HepG2 (cell line): ENCODE results near the gene RMI2. TPM values are rescaled to one million over a fixed set of nuclear protein-coding genes. Genes with fewer than 3 reads are reported as not detected.
A peak's percentile ranks its signal among the peaks of the same experiment; 100 is the strongest.

ENCODE experiments used
- CEBPG ChIP-seq: IDR thresholded peaks from 2 replicates; pipeline ENCODE4 v1.6.1; 2016
- DMAP1 ChIP-seq: IDR thresholded peaks from 2 replicates; pipeline ENCODE4 v1.6.1; 2016
- GABPA ChIP-seq, 2 experiments: IDR thresholded peaks; 2 replicates each; pipeline ENCODE4 v1.6.1; 2011 to 2016; ENCODE audit warnings: low read depth in 2 of 2, low read length in 1 of 2, missing biosample characterization in 1 of 2, missing genetic modification characterization in 1 of 2
- NRL ChIP-seq: sonication (generic); formaldehyde crosslinking; IDR thresholded peaks from 2 replicates; pipeline ENCODE4 v1.5.0; 2020; ENCODE audit warnings: missing genetic modification reagents, mild to moderate bottlenecking, moderate library complexity, borderline replicate concordance
- PCBP2 ChIP-seq: fragments of 200-400 bp; formaldehyde crosslinking; optimal IDR thresholded peaks from 2 replicates; pipeline ENCODE3; 2018; ENCODE audit warnings: low read length, low read depth; ENCODE audit not compliant: poor library complexity, severe bottlenecking
- SATB2 ChIP-seq: sonication (generic); formaldehyde crosslinking; IDR thresholded peaks from 2 replicates; pipeline ENCODE4 v1.5.0; 2020; ENCODE audit warnings: missing genetic modification reagents
- SKI ChIP-seq: fragments of 450-650 bp; IDR thresholded peaks from one replicate; pipeline ENCODE4 v1.6.1; 2018; ENCODE audit warnings: mild to moderate bottlenecking; ENCODE audit not compliant: partially characterized antibody
- SPEN ChIP-seq: sonication (generic); formaldehyde crosslinking; IDR thresholded peaks from 2 replicates; pipeline ENCODE4 v1.5.1; 2020; ENCODE audit warnings: low read depth, mild to moderate bottlenecking, missing genetic modification reagents
- STAG1 ChIP-seq: sonication (generic); formaldehyde crosslinking; IDR thresholded peaks from 2 replicates; pipeline ENCODE4 v1.4.0; 2020; ENCODE audit warnings: missing genetic modification reagents
- ZNF451 ChIP-seq: sonication (generic); formaldehyde crosslinking; IDR thresholded peaks from 2 replicates; pipeline ENCODE4 v1.5.0; 2020; ENCODE audit warnings: mild to moderate bottlenecking, missing genetic modification reagents
- ZNF589 ChIP-seq: sonication (generic); formaldehyde crosslinking; conservative IDR thresholded peaks from 2 replicates; pipeline ENCODE4 v1.8.0; 2022; ENCODE audit warnings: mild to moderate bottlenecking, moderate library complexity, missing genetic modification reagents
- ZNF749 ChIP-seq: sonication (generic); formaldehyde crosslinking; IDR thresholded peaks from 2 replicates; pipeline ENCODE4 v1.8.0; 2022; ENCODE audit warnings: mild to moderate bottlenecking, missing genetic modification reagents, moderate library complexity, borderline replicate concordance
- ZNF761 ChIP-seq: sonication (generic); formaldehyde crosslinking; conservative IDR thresholded peaks from 2 replicates; pipeline ENCODE4 v1.4.0; 2020; ENCODE audit warnings: mild to moderate bottlenecking, missing genetic modification reagents
- polyA plus RNA-seq, 8 experiments: library from polyadenylated mRNA; depleted of rRNA in 3 of 8; stranded (reverse) in 7 of 8; unstranded in 1 of 8; fragments of >200 nt; fragmentation: Illumina TruSeq in 4 of 8; extraction: Trizol in 4 of 8; gene quantifications; 2 replicates each; pipeline versions ENCODE4 v1.2.1 to v1.2.3, GENCODE V29; 2011 to 2016; ENCODE audit warnings: low read depth in 4 of 8, missing spikeins in 1 of 8, mixed read lengths in 1 of 8; ENCODE audit not compliant: insufficient read depth in 1 of 8
- total RNA-seq, 5 experiments: library from RNA; depleted of rRNA; stranded (reverse); fragments of >200 nt; fragmentation: Illumina TruSeq; extraction: Trizol; gene quantifications; 2 replicates each; pipeline ENCODE4 v1.2.3, GENCODE V29; 2016; ENCODE audit warnings: low read depth in 1 of 5
- TF ChIP-seq, protein P1 (sequence below): sonication (generic); formaldehyde crosslinking; IDR thresholded peaks from 2 replicates; pipeline ENCODE4 v1.8.0; 2022; ENCODE audit warnings: mild to moderate bottlenecking, missing genetic modification reagents; ENCODE audit not compliant: insufficient replicate concordance
- TF ChIP-seq, protein P2 (sequence below): sonication (generic); formaldehyde crosslinking; IDR thresholded peaks from 2 replicates; pipeline ENCODE4 v1.9.0; 2022; ENCODE audit warnings: low read depth, missing genetic modification reagents
- TF ChIP-seq, protein P3 (sequence below): sonication (generic); formaldehyde crosslinking; conservative IDR thresholded peaks from 2 replicates; pipeline ENCODE4 v1.8.0; 2022; ENCODE audit warnings: low read depth, missing genetic modification reagents
- TF ChIP-seq, protein P4 (sequence below): sonication (generic); formaldehyde crosslinking; IDR thresholded peaks from 2 replicates; pipeline ENCODE4 v1.5.1; 2020; ENCODE audit warnings: mild to moderate bottlenecking, missing genetic modification reagents, moderate library complexity
- TF ChIP-seq, protein P5 (sequence below): sonication (generic); formaldehyde crosslinking; IDR thresholded peaks from 2 replicates; pipeline ENCODE4 v1.4.0; 2020; ENCODE audit warnings: missing genetic modification reagents

Gene RMI2
- total and polyA plus RNA-seq, 2 of the 13 experiments (the other 11 are each of a cell fraction or from before 2014, with no cell fraction given): 24.5 to 55.7 TPM

DNA sequence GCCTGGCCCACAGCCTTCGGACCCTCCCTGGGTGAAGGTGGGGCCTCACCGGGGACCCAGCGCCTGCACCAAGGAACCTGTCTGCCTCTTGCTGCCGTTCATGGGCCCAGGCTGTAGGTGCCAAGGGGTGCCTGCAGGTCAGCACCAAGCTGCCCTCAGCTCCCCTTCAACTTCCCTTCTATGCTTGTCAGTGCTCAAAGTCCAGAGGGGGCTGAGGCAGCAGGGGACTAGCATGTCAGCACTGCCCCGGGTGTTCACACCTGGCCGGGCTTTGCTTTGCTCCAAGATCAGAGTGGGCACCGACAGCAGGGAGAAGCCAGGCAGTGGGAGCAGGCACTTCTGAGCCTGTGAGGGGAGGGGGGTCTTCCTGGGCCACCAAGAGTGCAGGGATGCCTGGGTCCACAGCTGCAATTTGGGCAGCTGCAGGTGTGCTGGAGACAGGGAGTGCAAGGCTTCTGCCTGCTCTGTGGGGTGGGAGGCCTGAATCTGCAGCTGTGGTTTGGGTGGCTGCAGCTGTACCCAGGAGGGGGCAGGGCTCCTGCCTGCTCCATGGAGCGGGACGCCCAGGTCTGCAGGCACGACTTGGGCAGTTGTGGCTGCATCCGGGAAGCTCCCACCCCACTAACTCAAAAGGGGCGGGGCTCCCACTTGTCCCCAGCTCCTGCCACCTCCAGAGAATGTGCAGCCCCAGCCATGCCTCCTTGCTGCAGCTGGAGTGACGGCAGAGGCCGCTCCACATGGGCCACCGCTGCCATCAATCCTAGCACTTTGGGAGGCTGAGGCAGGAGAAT lies 36.6 kb upstream of the RMI2 start (continued):
- TF ChIP-seq, protein P1, sequence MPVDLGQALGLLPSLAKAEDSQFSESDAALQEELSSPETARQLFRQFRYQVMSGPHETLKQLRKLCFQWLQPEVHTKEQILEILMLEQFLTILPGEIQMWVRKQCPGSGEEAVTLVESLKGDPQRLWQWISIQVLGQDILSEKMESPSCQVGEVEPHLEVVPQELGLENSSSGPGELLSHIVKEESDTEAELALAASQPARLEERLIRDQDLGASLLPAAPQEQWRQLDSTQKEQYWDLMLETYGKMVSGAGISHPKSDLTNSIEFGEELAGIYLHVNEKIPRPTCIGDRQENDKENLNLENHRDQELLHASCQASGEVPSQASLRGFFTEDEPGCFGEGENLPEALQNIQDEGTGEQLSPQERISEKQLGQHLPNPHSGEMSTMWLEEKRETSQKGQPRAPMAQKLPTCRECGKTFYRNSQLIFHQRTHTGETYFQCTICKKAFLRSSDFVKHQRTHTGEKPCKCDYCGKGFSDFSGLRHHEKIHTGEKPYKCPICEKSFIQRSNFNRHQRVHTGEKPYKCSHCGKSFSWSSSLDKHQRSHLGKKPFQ (CRISPR knock-in tag): peak; percentile 100
- TF ChIP-seq SPEN (CRISPR knock-in tag) (peak; percentile 73), STAG1 (CRISPR knock-in tag) (peak; percentile 6; the same call in 1 of the 2 replicates), SKI (no peak), PCBP2 (no peak), SATB2 (no peak), GABPA (IDR thresholded peaks at IDR 0.05; ENCODE audit: low read depth, low read length) (no peak), GABPA (CRISPR knock-in tag; IDR thresholded peaks at IDR 0.05; ENCODE audit: low read depth) (no peak), CEBPG (CRISPR knock-in tag) (no peak), NRL (CRISPR knock-in tag) (peak; percentile 90; the same call in 1 of the 2 replicates), ZNF589 (no peak; the same call in 1 of the 2 replicates), ZNF451 (CRISPR knock-in tag) (no peak), ZNF749 (CRISPR knock-in tag) (no peak), ZNF761 (CRISPR knock-in tag) (no peak; the same call in 1 of the 2 replicates), DMAP1 (CRISPR knock-in tag) (0 out of 2 replicates have a peak, but pooled peaks have one; percentile 5)
- TF ChIP-seq, protein P2, sequence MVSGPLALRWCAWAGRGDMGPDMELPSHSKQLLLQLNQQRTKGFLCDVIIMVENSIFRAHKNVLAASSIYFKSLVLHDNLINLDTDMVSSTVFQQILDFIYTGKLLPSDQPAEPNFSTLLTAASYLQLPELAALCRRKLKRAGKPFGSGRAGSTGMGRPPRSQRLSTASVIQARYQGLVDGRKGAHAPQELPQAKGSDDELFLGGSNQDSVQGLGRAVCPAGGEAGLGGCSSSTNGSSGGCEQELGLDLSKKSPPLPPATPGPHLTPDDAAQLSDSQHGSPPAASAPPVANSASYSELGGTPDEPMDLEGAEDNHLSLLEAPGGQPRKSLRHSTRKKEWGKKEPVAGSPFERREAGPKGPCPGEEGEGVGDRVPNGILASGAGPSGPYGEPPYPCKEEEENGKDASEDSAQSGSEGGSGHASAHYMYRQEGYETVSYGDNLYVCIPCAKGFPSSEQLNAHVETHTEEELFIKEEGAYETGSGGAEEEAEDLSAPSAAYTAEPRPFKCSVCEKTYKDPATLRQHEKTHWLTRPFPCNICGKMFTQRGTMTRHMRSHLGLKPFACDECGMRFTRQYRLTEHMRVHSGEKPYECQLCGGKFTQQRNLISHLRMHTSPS (CRISPR knock-in tag): peak; percentile 98
- TF ChIP-seq, protein P3, sequence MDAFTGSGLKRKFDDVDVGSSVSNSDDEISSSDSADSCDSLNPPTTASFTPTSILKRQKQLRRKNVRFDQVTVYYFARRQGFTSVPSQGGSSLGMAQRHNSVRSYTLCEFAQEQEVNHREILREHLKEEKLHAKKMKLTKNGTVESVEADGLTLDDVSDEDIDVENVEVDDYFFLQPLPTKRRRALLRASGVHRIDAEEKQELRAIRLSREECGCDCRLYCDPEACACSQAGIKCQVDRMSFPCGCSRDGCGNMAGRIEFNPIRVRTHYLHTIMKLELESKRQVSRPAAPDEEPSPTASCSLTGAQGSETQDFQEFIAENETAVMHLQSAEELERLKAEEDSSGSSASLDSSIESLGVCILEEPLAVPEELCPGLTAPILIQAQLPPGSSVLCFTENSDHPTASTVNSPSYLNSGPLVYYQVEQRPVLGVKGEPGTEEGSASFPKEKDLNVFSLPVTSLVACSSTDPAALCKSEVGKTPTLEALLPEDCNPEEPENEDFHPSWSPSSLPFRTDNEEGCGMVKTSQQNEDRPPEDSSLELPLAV (CRISPR knock-in tag): no peak
- TF ChIP-seq, protein P4, sequence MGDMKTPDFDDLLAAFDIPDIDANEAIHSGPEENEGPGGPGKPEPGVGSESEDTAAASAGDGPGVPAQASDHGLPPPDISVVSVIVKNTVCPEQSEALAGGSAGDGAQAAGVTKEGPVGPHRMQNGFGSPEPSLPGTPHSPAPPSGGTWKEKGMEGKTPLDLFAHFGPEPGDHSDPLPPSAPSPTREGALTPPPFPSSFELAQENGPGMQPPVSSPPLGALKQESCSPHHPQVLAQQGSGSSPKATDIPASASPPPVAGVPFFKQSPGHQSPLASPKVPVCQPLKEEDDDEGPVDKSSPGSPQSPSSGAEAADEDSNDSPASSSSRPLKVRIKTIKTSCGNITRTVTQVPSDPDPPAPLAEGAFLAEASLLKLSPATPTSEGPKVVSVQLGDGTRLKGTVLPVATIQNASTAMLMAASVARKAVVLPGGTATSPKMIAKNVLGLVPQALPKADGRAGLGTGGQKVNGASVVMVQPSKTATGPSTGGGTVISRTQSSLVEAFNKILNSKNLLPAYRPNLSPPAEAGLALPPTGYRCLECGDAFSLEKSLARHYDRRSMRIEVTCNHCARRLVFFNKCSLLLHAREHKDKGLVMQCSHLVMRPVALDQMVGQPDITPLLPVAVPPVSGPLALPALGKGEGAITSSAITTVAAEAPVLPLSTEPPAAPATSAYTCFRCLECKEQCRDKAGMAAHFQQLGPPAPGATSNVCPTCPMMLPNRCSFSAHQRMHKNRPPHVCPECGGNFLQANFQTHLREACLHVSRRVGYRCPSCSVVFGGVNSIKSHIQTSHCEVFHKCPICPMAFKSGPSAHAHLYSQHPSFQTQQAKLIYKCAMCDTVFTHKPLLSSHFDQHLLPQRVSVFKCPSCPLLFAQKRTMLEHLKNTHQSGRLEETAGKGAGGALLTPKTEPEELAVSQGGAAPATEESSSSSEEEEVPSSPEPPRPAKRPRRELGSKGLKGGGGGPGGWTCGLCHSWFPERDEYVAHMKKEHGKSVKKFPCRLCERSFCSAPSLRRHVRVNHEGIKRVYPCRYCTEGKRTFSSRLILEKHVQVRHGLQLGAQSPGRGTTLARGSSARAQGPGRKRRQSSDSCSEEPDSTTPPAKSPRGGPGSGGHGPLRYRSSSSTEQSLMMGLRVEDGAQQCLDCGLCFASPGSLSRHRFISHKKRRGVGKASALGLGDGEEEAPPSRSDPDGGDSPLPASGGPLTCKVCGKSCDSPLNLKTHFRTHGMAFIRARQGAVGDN (CRISPR knock-in tag): peak; percentile 98
- TF ChIP-seq, protein P5, sequence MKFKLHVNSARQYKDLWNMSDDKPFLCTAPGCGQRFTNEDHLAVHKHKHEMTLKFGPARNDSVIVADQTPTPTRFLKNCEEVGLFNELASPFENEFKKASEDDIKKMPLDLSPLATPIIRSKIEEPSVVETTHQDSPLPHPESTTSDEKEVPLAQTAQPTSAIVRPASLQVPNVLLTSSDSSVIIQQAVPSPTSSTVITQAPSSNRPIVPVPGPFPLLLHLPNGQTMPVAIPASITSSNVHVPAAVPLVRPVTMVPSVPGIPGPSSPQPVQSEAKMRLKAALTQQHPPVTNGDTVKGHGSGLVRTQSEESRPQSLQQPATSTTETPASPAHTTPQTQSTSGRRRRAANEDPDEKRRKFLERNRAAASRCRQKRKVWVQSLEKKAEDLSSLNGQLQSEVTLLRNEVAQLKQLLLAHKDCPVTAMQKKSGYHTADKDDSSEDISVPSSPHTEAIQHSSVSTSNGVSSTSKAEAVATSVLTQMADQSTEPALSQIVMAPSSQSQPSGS (CRISPR knock-in tag): no peak; the same call in 1 of the 2 replicates
